CD4-positive, alpha-beta T cell treated with Interleukin-15 for 4 hours (primary cell): ENCODE results near the gene MAN1A2.

Experiments used
- DNase-seq: peaks from one replicate; pipeline ENCODE4 v3.0.0-alpha.2; 2020; ENCODE audit warnings: low spot score

Gene MAN1A2

GRCh38 chr1:117495068-117495467 is 127.8 kb downstream of the MAN1A2 start:
- no peak for DNase-seq

DNA sequence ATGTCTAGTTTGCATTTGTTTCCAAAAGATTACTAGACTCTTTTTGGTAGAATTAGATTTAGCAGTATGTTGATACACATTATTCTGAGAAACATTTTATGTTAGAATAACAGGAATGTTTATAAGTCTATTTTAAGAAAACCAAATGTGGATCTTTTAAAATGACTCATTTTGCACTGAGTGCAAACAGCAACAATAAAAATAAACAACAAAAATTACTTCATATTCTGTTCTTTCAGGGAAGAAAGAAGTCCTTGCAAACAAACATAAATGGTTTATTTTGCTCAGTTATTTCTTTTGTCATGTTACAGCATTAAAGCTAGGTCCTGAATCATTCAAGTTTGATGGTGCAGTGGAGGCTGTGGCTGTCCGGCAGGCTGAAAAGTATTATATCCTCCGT is 131.8 kb downstream of the MAN1A2 start:
- no peak for DNase-seq

- DNase-seq: no peak
Observed at GRCh38 chr1:117500584-117500983, 133.3 kb downstream of the MAN1A2 start.

GRCh38 chr1:117501281-117501680 is 134.0 kb downstream of the MAN1A2 start:
- DNase-seq: no peak

DNA sequence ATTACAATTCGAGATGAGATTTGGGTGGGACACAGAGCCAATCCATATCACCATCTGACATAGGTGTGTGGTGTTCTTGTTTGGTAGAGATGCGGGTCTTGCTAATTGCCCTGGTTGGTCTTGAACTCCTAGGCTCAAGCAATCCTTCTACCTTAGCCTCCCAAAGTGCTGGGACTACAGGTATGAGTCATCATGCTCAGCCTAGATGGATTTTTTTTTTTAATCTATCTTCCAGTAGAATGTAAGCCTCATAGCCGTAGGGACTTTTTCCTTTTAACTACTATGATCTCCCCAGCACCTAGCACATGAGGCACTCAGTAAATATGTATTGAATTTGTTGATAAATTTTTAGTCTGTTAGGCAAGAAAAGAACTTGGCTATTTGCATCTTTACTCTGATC is 144.0 kb downstream of the MAN1A2 start:
- no peak for DNase-seq

GRCh38 chr1:117512728-117513321 is 145.6 kb downstream of the MAN1A2 start:
- DNase-seq: peak; percentile 39

DNA sequence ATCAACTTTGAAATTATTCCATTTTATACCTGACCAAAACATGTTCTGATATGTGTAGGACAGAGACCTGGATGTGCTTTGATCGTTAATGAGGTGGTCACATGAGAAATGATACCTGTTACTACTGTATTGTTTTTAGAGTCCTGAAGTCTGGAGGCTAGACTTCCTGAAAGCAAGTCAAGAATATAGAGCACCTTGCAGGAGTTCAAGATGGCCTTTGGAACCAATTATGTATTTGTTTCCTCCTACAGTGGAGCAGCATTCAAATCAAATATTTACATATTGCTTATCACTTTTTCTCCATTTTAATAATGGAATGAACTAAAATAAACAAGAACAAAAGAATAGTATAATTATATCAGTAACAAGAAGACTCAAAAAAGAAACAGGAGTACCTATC is 155.9 kb downstream of the MAN1A2 start:
- no peak for DNase-seq

DNA sequence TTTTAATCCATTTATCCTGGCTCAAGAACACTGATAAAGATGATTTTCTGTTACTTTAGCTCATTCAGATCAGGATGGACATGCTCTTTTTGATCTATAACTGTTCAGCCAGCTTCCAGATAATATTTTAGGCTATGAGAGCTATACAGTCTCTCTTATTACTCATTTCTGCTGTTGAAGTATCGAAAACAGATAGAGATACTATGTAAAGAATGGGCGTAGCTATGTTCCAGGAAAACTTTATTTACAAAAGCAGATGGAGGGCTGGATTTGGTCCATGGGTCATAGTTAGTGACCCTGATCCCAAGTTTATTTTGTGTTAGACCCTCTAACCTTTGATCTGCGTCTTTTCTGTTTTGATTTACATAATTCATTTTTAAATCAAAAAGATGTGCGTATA is 159.8 kb downstream of the MAN1A2 start:
- DNase-seq: no peak

DNA sequence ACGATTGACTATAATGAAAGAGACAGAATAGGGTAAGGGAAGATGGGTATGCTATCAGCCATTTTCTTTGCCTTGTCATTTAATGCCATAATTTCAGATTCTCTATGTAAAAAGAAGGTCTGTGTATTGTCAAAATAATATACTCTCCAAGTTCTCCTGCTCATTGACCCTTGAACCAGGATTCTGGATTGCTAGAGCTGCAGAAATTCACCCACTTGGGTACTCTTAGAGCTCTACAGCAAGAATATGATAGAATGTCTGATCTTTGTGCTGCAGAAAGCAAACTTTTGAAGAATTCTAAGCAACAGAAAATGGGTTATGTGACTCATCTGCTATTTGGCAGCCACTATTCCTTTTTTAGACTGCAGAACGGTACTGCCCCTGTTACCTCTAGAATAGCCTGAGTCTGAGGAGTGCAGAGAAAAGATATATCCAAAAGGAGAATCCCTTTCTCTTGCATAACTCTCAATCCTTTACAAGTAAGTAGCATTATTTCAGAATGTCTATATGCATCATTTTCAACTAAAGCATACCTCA is 160.4 kb downstream of the MAN1A2 start:
- no peak for DNase-seq

GRCh38 chr1:117529683-117530082 is 162.4 kb downstream of the MAN1A2 start:
- no peak for DNase-seq

GRCh38 chr1:117531222-117531621 is 164.0 kb downstream of the MAN1A2 start:
- DNase-seq: no peak

GRCh38 chr1:117534995-117535467 is 167.8 kb downstream of the MAN1A2 start:
- DNase-seq: peak; percentile 69

DNA sequence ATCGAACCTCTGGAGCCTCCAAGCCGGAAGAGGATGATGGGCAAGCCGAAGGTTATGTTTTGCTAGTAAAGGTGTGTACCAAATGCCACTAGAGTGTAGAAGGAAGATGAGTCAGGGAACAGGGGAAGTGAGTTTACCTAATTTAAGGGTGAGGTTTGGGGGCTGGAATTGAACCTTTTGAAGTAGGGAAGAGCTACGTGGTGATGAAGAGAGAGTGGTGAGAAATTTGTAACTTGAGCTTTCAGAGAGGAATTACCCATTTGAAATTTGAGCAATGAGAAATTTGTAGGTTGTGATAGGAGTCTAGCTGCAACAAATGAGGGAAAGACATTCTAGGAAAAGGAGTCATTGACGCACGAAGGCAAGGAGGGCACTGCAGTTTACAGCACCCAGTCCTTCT is 168.6 kb downstream of the MAN1A2 start:
- DNase-seq: peak; percentile 11

DNA sequence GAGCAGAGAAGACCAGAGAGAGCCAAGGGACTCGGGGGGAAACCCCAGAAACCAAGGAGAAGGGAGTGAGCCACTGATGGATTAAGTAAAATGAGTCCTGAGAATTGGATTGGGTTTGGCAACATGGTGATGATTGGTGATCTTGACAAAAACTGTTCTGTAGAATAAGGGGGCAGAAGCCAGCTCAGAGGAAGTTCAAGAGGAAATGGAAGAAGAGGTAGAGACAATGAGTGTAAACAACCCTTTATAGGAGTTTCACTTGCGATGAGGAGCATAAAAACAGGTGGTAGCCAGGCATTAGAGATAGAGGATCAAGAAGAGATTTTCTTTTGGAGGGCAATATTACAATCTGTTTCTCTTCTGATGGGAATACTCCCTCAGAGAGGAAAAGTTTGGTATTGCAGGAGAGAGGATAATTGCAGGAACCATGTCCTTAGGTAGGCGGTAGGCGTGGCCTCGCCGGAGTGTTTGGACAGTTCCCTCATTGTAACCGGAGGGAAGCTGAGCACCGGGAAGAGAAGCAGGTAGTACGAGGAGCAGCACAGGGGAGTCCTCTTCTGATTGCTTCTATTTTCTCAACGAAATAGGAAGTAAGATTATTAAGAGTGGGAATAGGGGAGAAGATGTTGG is 170.2 kb downstream of the MAN1A2 start:
- no peak for DNase-seq

- DNase-seq: no peak
Observed at GRCh38 chr1:117540532-117540931, 173.3 kb downstream of the MAN1A2 start.

GRCh38 chr1:117541003-117541402 is 173.8 kb downstream of the MAN1A2 start:
- no peak for DNase-seq

- DNase-seq: no peak
Observed at GRCh38 chr1:117541585-117541984, 174.3 kb downstream of the MAN1A2 start.

GRCh38 chr1:117544509-117545109 is 177.4 kb downstream of the MAN1A2 start:
- DNase-seq: no peak

DNA sequence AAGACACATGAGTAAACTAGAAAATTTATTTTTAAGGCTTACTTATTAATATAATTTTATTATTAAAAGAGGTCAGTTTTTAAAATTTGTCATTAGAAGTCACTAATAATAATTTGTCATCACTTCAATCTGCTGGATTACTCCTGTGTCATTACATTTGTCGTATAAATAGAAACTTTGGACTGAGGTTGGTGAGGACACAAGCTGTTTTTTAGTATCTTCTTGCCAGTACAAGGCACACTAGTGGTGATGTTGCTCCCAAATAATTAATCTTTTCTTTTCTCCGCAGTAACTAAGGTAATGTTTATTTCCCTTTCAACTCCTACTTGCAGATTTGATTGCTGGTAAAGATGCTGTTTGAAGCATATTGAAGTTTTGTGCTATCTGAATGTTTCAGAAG is 179.2 kb downstream of the MAN1A2 start:
- DNase-seq: no peak

DNA sequence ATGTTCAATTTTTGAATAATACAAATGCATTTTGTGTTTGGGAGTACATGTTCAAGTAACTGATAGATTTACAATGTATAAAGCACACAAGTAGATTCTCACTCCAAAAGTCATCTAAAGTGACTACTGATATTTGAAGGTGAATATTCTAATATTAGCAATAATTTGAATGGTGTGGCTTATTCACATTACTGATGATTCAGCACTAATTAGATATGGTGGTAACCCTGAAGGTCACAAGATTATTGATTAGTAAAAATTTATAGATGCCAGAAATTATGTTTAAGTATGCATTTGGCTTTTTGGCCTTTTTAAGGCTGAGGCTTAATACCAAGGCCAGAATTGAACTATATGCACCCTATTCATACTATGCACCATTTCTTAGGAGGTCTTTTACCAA is 186.2 kb downstream of the MAN1A2 start:
- DNase-seq: no peak

DNA sequence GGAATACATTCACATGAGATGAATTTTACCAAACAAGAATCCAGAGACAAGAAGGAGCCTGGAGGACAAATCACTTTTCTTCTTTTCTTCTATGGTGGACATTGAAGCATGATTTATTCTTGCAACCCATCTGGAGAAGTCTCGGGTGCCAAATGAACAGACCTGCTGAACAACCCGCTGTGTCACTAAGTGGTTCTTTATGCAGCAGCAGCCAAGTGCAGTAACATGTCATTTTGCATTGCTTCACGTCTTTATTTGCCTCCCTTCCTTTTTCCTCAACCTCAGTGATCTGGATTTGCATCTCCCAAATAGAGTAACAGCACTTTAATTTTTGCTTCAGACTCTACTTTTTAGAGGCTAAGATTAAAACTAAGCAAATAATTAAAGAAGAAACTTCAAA is 188.6 kb downstream of the MAN1A2 start:
- no peak for DNase-seq

DNA sequence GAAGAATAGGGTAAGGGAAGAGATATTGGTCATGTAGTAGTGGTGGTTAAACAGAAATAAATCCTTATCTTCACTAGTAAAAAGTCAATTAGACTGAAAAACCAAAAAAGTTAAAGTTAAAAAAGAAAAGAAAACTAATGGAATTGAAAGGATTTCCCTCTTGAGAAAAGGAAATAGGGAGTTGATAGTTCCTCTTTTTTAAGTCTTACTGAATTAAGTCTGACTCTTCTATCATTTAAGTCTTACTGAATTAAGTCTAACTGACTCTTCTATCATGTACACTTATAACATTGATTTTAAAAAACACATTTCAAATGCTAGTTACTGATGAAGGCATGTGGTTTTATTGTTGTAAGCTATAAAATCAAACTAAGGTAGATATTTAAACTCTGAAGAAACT is 189.1 kb downstream of the MAN1A2 start:
- DNase-seq: no peak

- DNase-seq: no peak
Observed at GRCh38 chr1:117556976-117557375, 189.7 kb downstream of the MAN1A2 start.
